Astrocyte of the hippocampus (primary cell): ENCODE data around the gene NINJ2.
"Not testable (repeated sequence)": the region's sequence is repeated elsewhere in the genome, so short reads cannot be mapped to it uniquely, and the experiment has no call there.

ENCODE experiments used
- DNase-seq: peaks from one replicate; pipeline ENCODE4 v3.0.0; 2011; ENCODE audit warnings: low read depth, low spot score

The NINJ2 gene

DNA sequence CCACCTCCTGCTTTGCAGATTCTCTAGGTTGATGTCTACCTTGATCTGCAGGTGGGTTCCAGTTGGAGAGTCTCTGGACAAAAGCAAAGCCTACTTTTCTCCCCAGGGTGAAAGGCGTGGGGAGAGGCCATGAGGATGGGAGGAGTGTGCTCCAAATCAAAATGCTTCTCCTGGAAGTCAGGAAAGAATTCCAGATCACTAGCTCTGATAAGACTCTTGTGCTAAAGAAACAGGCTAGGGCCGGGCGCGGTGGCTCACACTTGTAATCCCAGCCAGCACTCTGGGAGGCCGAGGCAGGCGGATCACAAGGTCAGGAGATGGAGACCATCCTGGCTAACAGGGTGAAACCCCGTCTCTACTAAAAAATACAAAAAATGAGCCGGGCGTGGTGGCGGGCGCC is 21.9 kb downstream of the NINJ2 start:
- DNase-seq, result not testable (repeated sequence)

DNA sequence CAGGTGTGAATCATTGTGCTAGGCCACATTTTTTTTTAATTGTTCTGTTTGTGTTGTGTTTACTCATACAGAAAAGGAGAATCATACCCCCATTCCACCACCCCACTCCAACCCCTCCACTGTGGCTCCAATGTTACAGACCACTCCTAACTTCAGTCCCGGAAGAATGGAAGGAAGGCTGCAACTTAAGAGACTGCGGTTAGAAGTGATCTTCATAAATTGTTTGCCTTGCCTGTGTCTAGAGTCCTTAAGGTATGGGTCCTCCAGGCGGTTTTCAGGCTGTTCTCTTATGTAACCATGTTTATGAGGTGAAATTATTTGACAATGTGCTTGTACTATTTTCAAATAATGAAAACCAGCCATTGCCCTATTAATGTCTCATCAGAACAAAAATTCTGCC is 22.5 kb downstream of the NINJ2 start:
- DNase-seq, result no peak

DNA sequence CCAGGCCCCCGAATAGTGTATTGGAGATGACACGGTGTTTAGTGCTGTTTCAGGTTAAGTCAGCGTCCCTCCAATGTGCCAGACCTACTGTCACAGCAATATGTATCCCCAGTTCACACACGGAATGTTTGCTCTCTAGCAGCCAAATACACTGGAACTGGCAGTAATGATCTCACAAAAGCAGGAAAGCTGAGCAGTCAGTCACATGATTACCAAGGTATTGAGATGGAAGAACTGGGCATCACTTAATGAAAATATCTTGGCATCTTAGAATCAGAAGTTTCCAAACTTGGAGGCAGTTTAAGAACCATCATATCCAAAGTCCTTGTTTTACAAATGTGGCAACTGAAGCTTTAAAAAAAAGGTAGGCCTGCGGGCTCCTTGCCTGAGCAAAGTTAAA is 23.3 kb downstream of the NINJ2 start:
- no peak for DNase-seq

DNA sequence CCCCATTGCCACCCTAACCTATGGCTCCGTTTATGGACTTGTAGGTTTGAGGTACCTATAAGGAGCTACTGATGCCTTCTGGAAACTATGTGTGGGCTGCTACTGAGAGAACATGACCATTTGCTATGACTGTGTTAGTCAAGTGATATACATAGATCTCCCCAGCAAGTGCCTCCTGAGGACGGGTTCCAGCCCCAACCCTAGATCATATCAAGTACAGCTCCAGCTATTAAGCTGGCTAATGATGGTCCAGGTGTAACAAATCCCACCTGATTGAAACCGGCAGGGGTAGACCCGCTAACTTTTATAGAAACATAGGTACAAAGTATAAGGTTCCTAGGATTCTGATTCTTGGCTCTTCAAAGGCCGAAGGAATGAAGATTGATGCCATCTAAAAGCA is 23.7 kb downstream of the NINJ2 start:
- no peak for DNase-seq

DNA sequence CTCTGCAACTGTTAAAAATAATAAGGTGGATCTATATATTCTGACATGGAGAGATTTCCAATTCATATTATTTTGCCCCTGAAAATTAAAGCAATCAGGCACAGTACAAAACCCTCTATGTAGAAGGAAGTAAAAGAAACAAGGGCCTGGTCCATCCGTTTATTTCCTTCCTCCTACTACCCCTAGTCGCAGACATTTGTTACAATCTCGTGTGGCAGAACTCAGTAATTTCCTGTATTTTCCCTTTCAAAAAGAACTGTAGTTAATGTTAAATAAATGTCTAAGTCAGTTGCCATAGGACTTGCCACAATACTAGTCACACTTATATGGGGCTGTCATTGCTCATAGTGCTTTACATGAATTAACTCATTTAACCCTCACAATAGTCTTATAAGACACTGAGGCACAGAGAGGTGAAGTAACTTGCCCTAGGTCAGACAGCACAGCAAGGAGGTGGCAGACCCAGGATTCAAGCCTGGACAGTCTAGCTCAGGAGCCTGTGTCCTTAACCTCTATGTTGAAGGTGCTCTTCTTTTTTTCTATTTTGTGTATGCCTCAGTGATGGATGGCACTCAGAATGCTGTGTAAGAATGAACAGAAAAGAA is 24.2 kb downstream of the NINJ2 start:
- no peak for DNase-seq

DNA sequence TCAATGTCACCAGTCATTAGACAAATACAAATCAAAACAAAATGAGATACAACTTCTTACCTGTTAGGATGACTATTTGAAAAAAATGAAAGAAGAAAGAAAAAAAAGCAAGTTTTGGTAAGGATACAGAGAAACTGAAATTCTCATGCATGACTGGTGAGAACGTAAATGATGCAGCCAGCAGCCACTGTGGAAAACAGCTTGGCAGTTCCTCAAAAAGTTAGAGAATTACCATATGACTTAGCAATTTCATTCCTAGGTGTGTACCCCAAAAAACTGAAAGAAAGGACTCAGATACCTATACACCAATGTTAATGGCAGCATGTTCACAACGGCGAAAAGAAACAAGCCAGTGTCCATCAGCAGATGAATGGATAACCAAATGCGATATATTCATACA is 26.6 kb downstream of the NINJ2 start:
- DNase-seq, result peak; percentile 33

DNA sequence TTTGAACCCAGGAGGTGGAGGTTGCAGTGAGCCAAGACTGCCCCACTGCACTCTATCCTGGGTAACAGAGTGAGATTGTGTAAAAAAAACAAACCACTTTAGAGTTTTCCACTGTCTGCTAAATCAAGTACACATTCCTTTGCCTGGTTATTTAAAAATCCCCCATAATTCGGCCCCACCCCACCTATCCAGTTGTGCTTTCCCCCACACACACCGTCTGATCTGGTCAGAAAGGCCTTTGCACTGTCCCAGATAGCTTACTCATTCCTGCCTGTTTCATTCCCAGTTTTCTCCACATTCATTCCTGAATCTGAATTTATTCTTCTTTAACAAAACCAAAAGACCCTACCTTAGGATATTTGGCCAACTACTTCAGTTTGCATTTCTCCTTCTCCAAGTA is 29.5 kb downstream of the NINJ2 start:
- DNase-seq, result peak; percentile 47

DNA sequence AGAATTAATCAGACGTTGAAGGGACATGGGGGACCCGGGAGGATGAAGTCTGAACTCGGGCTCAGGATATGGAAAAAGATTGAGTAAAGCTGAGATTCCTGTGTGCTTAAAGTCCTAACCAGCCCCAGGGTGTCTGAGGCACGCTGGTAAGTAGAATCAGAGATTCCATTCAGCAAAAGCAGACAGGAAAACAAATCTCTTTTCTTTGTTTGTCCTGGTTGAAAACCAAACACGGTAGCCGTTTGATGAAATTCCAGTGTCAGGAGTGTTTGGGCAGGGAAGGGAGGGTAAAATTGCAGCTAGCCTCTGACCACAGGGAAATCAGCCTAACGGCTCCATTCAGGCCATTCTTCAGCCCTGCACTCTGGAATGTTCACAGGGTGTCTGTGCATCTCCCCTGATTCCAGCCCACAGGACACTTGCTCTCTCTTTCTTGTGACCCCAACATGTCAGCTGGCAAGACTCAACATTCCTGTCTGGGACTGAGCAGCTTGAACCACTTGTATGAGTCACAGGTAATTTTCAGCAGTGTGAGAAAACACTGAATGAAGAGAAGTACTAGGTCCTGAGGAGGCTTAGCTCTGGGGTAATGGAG is 31.0 kb downstream of the NINJ2 start:
- peak; percentile 98 for DNase-seq

DNA sequence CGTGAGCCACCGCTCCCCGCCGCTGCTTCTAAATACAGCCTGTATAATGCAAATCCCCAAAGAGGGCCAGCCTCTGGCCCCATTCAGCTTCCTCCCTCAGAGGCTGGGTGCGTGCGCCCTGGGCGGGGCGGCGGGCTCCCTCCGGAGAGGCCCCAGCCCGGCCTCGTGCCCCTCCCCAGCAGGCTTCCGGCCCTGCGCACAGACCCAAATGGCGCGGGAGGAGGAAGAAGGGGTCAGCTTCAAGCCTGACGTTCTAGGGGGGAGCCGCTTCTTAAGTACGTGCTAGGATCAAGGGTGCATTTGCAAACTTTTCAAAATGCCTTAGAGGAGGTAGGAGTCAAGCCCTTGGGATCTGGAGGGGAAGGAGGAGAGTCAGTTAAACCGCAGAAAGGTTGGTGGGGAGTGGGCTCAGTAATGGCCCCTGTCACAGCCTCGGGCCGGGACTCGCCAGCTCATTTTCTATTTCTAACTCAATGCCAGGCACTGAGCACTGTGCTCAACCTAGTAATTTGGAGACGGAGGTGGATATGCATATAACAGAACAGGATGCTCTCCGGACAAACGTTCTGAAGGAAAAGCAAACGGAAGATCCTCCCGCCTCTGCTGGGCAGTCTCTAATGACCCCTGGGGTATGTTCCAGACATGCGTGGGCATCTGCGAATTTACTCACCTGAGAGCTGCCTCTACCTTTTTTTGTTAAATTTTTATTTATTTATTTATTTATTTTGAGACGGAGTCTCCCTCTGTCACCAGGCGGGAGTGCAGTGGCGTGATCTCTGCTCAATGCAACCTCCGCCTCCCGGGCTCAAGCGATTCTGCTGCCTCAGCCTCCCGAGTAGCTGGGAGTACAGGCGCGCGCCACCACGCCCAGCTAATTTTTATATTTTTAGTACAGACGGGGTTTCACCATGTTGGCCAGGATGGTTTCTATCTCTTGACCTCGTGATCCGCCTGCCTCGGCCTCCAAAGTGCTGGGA is 32.3 kb downstream of the NINJ2 start:
- DNase-seq, result no peak

DNA sequence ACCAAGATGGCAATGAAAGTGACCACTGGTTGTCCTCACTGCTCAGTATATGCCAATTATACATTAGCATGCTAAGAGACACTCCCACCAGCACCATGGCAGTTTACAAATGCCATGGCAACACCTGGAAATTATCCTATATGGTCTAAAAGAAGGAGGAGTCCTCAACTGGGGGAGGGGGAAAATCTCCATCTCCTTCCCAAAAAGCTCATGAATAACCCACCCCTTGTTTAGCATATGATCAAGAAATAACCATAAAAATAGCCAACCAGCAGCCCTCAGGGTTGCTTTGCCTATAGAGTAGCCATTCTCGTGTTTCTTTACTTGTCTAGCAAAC is 34.5 kb downstream of the NINJ2 start:
- not testable (repeated sequence) for DNase-seq

DNA sequence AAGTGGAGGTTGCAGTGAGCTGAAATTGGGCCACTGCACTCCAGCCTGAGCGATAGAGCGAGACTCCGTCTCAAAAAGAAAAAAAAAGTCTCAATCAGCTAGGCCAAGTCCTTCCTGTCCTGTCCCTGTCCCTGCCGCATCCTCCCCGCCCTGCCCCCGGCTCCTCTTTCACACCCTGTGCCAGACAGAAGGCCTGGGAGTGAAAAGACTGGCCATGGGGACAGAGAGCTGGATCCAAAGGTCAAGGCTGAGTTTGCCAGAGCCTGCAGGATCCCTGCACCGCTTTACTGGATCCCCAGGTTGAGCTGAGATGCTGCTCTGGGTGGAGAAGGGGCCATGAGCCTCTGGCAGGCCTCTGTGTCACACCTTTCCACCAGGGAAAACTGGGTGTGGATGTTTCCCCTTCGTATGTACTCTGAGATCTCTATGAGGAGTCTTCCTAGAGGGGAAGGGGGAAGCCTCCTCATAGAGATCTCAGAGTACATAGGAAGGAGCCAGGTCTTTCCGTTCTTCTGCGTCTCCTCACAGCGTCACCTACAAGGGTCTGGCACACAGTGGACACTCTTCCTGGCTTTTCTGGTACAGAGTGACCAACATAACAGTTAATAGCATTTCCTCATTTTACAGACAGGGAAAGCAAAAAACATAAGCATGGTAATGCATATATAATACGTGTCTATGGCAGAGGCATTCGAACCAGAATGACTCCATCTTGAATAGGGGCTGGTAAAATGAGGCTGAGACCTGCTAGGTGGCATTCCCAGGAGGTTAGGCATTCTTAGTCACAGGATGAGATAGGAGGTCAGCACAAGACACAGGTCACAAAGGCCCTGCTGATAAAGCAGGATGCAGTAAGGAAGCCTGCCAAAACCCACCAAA is 35.1 kb downstream of the NINJ2 start:
- DNase-seq, result no peak

DNA sequence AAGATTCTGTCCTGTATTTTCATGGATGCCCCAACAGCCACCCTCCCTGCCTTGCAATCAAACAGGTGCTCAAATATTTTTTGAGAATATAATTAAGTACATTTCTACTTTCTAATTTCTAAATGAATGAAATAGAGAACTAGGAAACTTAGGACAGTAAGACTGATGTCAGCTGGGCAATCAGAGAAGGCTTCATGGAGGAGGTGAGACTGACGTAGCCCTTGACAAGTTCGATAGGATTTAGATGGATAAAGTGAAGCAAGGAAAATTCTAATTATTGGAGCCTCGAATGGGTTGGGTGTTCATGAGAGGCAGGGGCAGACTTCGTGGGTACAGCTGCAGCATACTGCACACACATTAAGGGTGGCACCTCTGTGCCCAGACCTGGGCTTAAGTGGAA is 36.0 kb downstream of the NINJ2 start:
- no peak for DNase-seq

DNA sequence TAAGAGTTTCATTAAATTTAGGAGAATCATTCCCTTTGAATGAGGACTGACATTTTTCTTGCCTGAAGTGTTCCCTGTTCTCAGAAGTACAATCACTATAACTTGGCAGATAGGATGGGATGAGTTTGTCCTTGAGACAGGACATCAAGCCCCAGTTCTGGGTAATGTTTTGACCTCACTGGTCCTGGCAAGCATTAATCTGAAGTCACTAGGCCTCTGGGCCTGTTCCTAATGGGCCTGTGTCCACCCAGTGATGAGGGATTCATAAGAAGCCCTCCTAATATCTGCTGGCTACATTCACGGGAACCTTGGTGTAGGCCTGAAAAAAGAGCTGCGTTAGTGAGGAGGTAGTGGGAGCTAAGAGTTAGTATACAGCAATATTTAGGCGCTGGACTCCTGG is 37.2 kb downstream of the NINJ2 start:
- no peak for DNase-seq

DNA sequence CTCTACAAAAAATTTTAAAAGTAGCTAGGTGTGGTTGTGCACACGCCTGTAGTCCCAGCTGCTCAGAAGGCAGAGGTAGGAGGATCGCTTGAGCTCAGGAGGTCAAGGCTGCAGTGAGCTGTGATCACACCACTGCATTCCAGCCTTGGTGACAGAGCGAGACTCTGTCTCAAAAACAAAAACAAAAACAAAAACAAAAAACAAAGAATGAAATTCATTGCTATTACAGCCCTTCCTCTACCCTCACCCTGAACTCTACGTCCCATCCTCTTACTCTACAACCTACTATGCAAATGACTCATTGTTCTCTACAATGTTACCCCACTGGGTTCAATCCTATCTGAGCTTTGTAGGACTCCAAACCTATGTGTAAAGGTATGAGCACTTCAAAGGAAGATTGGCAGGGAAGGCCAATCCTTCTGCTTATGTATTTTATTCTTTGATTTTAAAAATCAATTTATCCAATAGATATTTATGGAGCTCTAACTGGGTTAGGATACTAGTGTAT is 39.3 kb downstream of the NINJ2 start:
- no peak for DNase-seq

DNA sequence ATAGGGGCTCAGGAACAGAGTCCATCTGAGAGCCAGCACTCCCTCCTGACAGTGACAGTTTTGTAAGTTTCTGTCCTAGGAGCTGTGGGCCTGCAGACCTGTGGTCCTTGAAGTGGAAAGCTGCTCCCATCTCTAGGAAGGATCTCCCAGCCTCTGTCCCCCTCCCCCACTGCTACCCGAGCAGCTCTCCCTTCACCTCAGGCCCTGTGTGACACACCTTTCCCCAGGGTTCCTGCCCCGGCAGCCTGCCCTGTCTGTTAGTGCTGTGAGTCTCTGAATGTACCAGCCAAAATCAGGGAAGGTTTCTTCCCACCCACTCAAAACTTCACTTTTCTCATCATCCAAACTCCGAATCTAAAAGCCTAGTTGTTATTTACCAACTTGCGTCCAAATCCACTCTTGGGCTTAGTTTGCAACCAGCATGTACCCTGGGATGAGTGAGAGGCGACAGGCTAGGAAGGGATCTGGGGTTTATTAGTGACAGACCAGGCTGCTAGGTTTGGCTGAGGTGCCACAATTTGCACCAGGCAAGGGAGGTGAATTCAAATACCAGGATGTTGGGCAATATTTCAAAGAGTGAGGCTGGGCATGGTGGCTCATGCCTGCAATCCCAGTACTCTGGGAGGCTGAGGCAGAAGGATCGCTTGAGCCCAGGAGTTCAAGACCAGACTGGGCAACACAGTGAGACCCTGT is 39.9 kb downstream of the NINJ2 start:
- no peak for DNase-seq

DNA sequence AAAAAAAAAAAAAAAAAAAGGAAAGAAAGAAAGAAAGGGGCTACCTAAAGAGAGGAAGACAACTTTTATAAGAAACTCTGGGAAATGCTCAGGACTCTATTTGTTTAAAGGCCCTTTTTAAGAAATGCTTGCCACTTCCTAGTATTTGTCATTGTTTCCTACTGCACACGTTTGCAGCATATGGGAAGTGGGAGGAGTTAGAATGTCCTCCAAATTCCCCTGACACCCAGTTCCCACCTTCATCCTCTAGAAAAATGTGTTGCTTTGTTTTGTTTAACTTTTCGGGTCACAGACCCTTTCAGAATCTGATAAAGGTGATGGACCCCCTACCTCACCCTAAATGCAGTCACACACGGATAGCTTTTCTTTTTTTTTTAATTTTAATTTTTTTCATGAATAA is 40.8 kb downstream of the NINJ2 start:
- DNase-seq, result no peak

DNA sequence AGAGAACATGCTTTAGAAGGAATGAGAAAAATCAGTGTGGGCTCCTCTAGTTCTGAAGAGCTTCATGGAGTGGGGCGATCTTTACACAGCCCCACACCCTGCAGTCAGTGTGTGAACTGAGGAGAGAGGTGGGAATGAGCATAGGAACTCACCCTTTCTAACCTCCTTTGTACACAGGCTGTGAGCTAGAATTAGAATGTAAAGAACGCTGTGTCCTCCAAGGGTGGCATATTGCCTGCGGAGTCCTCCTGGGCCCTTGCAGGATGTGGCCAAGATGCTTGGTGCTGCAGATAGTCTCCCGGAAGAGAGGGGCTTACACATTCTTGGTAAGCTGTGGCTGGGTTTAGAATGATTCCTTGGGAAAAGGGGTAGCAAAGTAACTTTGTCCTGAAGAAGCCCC is 43.9 kb downstream of the NINJ2 start:
- DNase-seq, result no peak

DNA sequence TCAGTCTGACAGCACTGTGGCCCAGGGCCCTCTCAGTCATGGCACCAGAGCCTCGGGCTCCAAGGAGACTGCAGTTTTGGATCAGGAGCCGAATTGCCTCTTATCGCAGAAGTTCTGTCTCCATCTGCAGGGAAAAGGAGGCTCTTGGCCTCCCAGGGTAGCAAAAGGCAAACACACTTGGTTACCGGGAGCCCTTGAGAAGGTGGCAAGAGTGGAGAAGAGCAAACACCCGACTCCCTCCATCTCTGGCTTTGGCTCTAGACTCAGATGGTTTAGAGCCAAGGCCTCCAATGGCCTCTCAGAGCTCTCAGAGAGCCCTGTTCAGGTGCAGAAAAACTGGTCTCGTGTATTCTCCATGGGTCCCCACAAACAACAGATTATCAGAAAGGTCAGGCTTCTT is 44.6 kb downstream of the NINJ2 start:
- no peak for DNase-seq

DNA sequence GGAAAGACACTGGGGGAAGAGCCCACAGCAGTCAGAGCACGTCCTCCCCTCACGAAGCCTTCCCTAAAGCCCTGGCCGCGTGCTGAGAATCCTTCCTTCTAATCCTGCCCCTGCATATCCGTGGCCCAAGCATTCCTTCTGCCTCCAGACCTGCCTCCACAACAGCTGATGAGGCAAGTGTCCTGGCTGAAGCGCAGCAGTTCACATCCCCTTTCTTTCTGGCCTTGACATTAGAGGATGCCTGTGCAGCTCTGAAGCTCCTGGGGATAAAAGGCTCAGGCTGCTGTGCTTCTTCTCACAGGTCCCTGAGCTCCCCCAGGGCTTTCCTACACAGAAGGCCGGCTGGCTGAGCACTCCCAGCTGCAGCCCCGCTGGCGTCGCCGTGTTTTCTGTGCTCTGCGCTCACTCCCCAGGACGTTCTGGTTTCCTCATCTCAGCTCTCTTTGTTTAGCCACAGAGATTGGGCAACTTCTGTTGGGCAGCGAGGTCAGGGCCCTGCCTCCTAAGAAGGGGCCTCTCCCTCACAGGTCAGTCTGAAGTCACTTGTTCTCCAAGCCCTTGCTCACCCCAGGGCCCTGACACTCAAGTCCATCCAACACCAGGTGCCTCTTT is 45.8 kb downstream of the NINJ2 start:
- peak; percentile 24 for DNase-seq

DNA sequence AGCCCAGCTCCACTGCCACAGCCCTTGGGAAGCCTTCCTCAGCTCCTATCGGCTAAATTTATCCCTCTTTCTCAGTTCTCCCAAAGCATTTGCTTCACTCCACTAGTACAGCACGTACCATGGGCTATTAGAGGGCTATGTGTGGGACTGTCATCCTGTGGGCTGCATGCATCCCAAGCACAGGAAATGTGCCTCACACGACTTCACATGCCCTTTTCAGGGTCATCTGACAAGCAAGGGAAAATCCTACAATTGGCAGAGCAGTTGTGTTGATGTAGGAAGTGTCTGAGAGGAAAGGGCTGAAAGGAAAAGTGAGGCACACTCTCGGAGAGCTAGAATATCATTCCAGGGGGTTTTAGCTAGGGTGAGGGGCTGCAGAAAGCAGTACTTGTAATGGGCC is 47.6 kb downstream of the NINJ2 start:
- DNase-seq, result no peak
